GM18870 (cell line): ENCODE measurements around the gene STK10.

Experiments
- ATAC-seq: cut with Tn5 transposase; IDR thresholded peaks from one replicate; pipeline ENCODE4 v1.9.1; 2021; ENCODE audit warnings: moderate library complexity; ENCODE audit not compliant: unreplicated experiment

STK10 gene

DNA sequence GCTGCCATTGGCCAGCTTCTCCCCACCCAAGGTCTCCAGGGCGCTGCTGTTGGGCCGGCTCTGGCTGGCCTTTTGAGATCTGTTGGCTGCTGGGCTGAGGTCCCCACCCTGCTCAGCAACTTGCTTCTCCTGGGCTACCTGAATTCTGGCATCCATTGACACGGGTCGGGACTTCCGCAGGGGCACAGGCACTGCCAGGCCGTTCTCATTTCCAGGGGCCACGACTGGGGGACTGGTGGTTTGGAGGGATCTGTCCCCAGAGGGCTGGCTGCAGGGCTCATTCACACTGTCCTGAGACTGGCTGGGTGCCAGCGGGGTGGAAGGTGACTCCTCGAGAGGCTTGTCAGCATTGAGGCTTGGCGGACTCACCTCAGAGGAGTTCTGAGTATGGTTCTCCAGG is 94.5 kb downstream of the STK10 start:
- ATAC-seq: no peak

DNA sequence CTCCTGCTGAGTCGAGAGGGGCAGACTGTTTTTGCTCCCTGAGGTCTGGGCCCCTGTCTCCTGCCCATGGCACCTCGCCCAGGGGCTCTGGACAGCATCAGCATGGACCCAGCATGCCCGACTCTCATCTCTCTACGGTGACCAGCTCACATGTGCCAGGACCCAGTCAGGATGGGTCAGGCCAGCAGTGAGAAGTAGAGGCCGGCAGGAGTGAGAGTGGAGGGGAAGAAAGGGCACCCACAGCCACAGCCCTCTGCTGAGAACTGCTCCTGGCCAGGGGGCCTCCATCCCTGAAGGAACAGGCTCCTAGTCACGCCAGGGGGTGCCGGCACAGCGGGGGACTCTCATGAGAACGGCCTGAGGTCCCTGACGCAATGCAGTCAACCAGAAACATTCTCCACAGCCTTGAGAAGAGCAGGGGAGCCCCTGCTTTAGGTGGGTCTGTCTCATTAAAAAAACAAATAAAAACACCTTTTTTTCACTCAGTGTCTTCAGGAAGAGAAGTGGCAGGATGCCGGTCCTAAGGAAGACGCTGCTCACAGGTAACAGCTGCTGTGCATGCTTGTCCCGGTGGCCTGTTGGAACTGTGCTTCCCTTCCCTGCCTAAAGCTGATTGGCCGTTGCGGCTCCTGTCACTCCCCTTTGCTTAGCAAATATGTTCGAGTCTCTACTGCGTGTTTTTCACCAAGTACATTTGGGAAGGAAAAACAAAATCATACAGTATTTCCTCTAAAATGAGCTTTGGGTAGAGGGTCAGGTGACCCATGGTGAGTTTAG is 95.9 kb downstream of the STK10 start:
- no peak for ATAC-seq

DNA sequence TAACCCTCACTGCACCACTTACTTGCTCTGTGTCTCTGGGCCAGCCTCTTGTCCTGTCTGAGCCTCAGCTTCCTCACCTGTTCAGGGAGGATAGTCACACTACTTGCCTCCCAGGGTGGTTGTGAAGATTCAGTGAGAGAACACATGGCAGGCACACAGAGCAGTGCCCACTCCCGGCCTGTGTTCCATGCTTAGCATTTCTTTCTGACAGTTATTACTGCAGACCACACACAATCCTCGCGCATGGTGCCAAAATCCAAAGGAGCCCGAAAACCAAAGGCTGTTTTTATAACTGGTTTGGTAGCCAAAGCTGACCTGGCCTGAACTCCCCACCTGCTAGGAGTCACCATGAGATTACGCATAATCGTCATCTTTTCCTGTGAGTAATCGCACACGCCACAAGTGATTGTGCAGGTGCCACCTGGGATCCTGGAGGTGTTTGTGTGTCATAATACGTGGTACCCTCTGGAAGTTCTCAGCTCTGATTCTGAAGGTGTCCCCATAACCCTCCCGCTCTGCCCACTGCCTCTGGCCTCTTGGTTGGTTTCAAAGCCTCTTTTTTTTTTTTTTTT is 97.0 kb downstream of the STK10 start:
- no peak for ATAC-seq

DNA sequence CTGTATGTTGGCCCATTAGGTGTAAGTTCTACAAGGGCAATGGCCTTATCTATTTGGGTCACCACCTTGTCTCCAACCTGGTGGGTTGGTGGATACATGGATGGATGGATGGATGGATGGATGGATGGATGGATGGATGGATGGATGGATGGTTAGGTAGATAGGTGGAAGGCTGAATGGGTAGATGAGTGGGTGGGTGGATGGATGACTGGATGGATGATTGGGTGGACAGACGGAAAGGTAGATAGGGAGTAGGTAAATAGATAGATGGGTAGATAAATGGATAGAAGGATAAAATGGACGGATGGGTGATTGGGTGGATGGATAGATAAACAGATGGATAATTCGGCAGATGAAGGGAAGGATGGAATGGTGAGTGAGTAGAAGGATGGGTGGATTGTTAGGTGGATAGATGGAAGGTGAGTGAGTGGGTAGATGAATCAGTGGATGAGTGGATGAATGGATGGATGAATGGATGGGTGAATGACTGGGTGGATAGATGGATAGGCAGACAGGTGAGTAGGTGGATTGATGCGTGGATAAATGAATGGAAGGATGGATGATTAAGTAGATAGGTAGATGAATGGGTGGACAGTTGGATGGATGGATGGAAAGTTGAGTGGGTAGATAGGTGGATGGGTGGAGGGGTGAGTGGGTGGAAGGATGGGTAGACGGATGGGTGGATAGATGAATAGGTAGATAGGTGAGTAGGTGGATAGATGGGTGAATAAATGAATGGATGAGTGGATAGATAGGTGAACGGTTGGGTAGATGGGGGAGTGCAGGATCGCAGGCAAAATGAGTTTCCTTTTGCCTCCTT is 98.5 kb downstream of the STK10 start:
- no peak for ATAC-seq

DNA sequence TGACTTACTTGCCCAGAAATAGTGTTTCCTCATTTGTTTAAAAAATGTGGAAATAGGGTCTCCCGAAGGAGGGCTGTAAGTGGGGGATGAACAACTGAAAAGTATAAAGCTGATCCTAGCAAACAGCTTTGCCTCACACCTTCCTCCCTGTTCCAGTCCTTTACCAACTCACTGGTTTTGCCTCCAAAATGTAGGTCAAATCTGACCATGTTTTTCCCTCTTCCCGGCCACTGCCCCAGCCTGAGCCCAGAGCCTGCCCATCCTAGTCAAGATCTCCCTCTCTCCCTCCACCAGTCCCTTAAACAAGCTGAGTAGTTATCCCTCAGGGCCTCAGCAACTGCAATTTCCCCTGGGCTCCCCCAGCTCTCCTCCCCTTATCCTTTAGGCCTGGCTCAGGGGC is 99.2 kb downstream of the STK10 start:
- ATAC-seq: no peak

DNA sequence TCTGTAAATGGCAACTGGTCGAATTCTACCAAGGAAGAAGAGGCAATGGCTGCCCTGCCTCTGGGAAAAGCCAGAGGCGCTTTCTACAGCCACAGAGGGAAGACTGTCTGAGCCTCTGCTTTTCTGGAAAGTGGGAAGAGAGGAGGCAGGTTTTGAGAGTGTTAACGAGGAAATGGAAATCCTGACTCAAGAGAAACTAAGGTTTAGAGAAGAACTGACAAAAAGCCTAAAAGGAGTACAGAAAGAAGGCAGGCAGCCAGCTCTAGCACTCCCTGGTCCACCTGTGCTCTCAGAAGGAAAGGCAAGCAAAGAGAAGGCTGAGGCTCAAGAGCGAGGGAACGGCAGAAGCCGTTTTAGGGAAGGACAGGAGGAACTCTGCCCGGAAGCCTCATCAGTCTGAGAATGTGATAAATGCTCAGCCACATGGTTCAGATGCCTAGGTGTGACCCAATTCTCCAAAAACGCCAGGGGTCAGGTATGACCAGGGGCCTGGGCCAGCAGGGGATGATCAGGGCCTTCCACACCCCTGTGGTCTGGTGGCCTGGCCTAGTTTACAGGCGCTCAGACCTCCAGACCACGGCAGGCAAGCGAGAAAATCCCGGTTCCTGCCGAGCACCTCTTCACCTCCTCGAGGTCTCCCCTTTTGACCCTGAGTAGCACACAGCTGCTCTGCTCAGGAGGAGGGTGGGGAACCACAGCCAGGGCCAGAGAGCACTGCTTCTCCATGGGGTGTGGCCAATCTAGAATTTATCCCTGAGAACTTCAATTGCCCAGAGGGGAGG is 101.6 kb downstream of the STK10 start:
- ATAC-seq: no peak

DNA sequence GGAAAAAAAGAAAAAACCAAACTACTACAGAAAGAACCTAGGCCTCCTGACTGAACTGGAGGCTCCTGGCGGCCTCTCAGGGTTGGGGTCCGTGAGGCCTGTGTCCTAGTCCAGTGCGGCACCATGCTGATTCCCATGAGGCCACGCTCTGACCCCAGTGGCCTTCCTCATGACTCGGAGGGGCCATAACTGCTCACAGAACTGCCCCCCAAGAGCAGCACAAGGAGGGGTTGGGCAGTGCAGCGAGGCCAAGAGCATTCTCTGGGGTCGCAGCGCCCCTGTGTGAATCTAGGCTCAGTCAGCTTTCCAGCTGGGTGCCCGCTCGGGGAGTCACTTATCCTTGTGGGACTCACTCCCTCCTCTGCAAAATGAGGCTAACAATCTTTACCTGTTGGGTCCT is 102.3 kb downstream of the STK10 start:
- ATAC-seq: no peak

DNA sequence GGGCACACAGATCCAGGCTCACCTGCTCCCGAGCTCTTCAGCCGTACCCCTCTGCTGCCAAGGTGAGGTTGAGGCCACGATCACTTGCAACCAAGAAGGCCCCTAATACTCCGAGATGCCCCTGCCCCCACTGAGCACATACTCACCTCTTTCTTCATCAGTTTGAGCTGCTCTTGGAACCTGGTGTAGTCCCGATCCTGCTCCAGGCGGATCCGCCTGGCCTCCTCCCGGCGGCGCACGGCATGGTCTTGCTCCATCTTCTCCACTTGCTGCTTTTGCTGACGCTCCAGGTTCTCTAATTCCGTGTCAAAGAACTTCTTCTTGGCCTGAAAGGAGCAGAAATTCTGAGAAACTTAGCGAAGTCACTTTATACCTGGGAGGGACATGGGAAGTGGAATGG is 105.8 kb downstream of the STK10 start:
- no peak for ATAC-seq

DNA sequence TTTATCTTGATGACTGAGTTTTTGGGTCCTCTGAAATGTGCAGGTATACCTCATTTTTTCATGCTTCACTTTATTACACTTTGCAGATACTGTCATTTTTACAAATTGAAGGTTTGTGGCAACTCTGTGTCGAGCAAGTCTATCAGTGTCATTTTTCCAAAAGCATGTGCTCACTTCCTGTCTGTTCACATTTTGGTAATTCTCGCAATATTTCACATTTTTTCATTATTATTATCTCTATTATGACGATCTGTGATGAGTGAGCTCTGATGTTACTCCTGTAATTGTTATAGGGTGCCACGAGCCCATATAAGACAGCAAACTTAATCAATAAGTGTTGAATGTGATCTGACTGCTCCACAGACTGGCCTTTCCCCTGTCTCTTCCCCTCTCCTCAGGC is 108.1 kb downstream of the STK10 start:
- no peak for ATAC-seq

DNA sequence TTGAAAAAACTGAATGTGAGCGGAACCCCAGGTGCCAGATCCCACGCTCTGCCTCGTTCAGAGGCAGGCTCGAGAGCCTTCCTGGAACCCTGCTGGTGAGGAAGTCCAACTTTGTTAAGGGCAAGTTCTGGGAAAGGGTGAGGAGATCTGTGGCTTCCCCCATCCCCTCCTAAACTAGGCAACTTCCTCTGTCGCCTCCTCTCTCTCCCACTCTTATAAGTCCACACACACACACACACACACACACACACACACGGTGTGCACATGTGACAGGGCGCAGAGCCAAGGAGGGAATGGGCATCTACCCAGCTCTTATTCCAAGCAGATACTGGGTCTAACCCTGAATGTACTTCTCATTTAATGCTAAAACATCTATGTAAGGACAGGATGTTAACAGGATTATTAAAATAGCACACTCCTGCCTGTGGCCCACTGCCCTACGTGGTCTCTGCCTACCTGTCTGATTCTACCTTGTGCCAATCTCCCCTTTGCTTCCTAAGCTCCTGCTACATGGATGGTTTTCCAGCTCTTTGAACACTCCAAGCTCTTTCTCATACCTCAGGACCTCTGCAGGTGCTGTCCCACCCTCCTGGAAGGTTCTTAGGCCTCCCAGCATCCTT is 109.2 kb downstream of the STK10 start:
- no peak for ATAC-seq

DNA sequence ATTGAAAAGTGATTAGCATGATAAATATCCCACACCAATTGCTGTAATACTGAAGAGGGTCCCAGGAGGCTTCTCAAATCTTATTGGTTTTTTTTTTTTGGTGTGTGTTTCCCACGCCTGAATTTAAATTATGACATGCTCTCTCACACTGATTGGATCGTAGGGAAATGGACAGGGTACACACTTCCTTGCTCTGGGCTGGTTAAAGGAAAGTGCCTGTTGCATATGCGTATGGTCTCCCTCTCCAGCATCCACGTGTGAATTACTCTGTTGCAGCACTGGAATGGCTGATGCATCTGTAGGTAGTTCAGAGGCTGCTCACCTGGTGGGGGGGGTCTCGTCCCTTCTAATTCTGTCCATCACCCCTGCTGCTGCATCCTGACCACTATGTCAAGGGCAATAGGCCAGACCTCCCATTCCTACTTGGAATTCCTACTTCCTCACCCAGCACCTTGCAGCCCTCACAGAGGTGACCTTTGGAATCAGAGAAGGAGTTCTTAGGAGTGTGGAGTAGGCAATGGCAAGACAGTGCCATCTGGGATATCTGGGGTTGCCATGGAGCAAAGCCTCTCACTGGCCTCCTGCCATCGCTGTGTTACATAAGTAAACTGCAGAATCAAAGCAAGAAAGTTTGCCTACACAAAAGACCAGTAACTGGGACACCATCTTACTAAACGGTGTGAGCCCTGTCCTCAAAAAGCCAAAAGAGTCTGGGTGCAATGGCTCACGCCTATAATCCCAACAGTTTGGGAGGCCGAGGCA is 110.2 kb downstream of the STK10 start:
- ATAC-seq: no peak

DNA sequence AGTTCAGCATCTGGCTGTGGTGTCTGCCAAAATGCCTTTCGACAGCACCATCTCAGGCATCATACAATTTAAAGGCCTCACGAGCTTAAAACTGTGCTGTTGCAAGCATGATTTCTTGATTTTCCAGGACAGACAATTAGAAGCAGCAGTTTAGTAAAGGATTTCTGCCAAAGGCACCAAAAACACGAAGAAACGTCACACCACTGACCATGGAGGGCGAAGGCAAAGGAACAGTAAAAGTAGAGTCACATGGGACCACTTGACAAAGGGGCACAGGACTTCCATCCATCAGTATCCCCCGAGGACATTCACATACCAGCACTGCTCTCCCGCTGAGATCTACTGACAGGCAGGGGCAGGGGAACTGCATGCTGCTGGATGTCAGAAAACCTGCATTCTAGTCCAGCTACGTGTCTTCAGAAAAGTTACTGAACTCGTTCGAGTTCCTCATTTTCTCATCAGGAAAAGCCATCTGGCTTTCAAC is 111.2 kb downstream of the STK10 start:
- ATAC-seq: no peak

DNA sequence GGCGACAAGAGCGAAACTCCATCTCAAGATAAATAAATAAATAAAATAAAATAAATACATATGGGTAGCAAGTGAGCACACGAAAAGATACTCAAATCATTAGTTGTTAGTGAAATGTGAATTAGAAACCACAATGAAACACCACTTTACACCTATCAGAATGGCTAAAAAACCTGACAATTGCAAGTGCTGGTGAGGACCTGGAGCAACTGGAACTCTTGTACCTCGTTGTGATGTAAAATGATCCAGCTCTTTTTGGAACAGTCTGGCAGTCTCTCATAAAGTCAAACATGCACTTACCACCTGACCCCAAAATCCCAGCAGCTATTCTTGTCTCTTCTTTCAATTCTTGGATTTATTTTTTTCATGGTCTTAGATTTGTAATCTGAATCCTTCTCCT is 112.4 kb downstream of the STK10 start:
- no peak for ATAC-seq

DNA sequence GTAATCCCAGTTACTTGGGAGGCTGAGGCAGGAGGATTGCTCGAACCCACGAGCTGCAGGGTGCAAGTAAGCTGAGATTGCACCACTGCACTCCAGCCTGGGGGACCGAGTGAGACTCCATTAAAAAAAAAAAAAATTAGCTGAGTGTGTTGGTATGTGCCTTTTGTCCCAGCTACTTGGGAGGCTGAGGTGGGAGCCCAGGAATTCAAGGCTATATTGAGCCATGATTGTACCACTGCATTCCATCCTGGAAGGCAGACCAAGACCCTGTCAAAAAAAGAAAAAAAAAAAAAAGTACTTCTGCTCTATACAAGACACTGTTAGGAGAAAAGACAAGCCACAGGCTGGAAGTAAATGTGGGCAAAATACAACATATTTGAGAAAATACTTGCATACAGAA is 113.1 kb downstream of the STK10 start:
- ATAC-seq: no peak

DNA sequence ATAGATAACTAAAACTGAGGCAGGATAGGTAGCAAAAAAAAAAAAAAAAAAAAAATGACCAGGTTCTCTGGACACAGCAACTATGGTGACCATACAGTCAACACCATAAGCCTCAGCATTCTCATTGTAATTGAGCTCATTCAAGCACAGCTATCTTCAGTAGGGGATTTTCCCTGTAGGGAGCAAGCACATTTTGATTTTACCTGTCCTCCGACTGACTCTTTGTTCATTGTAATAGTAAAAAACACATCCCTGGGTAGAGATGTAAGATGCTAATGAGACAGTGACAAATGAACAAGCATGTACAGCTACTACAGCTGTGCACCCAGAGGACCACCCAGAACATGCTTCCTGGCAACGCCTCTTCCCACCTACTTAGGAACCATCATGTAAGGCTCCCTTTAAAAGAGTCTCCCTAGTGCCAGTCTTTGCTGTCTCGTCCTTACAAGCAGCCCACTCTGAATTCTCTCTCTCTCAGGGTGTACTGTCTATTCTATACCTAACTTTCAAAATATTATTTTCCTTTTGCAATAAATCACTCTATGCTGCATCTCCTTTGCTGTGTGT is 116.6 kb downstream of the STK10 start:
- no peak for ATAC-seq

DNA sequence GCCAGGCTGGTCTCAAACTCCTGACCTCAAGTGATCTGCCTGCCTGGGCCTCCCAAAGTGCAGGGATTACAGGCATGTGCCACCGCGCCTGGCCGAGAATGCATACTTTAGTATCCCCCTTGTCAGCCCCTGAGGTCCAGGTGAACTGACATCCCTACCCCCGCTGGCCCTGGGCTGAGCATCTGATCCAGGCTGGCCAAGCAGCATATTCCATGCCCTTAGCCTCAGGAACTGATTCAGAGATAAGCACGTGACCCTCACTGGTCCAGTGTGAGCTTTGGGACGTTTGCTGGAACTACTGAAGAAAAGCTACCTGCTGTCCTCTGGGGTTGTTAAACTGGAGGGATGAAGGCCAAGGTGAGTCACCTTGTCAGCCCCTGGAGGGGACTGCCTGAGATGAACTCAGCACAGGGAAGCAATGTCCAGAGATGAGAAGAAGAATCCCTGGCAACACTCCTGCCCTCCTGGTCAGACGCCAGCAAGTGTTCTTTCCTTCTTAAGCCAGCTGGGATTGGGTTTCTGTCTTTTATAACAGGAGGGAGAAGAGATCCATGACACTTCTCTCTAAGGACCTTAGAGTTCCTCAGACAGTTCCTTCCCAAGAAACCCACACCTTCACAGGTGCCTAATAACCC is 122.5 kb downstream of the STK10 start:
- ATAC-seq: no peak

DNA sequence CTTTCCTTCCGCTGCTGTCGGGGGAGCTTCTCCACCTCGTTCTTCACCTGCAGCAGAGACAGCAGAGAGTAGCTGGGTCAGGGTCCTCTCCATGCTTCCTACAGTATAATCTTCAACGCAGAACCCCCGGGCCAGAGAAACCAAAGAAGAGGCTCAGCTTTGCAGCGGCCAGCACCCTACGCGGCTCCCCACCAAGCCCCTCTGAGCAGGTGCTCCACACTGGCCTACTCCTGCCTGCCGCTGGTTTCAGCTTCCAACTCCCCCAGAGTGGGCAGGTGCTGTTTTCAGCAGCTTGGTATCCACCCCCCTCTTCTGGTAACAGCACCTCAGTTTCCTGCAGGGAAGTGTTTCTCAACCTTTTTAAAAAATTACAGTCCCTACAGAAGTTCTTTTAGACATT is 123.3 kb downstream of the STK10 start:
- no peak for ATAC-seq

DNA sequence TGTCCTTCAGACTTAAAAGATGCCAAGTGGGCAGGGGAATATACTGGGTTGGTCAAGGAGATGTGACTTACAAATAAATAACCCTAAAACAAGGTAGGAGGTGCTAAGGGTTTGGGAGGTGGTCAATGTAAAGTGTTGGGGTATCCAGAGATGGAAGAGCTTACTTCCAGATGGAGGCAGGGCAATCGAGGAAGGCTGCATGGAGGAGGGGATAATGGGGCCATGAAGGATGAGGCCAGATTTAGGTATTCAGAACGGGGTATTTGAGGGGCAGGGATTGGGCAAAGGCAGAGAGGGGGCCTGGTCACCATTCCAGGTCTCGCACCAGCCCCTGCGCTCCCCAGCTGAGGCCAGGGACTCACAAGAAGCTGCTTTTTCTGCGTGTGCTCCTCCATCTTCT is 123.7 kb downstream of the STK10 start:
- no peak for ATAC-seq
